GM18526 (cell line): ENCODE results near the gene PYCARD.

Experiments
- POLR2A ChIP-seq: IDR thresholded peaks from 3 replicates; pipeline ENCODE4 v1.6.1; 2011; ENCODE audit not compliant: insufficient read length; ENCODE audit errors: extremely low read depth

The PYCARD gene

DNA sequence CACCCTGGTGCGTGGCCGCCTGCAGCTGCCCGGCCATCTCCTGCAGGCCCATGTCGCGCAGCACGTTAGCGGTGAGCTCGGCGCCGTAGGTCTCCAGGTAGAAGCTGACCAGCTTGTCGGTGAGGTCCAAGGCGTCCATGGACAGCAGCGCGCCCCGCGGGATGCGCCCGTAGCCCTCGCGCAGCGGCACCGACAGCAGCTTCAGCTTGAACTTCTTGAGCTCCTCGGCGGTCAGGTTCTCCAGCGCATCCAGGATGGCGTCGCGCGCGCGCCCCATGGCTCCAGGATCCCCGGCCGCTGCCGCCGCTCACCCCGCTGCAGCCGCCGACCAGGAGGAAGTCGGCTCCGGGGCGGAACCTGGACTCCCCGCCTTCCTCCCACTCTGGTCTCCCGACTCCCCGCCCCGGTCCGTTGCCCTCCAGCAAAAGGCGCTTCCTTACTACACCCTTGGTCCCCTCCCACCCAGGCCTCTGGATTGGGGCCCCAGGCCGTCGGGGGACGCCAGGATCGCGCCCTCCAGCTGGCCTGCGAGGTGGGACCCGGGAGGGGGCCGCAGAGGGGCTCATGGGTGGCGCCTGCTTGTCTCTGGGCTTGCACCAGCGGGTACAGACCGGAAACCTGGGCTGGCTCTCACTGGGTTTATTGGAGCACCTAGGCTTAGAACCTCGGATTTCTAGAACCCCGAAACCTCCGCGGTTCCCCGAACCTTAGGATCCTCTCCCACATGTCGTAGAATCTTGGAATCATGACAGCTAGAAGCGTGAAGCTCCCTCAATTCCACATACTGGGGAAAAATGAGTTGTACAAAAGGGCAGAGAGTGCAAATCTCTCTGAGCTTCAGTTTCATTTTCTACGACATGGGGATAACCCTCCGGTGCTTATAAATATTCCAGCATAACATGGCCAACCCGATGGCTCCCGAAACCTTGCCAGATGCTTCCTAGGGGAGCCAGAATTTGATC lies at the start of gene PYCARD:
TSS of gene PYCARD (minus strand) at position 347 of the 962 bp plus-strand sequence. CDS start at position 277, 70 bp downstream.
- peak; percentile 48 for TF ChIP-seq POLR2A

DNA sequence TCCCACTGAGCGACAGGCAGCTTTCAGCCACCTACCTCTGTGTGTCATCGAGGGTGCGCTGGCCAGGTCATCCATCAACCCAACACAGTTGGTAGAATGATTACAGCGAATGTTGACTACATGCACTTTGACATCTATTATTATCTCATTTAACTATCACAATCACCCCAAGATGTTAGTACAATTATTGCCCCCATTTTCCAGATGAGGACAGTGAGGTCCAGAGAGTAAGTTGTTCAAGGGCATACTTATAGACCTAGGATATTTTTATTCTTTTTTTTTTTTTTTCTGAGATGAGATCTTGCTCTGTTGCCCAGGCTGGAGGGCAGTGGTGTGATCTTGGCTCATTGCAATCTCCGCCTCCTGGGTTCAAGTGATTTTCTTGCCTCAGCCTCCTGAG lies 48.9 kb upstream of the PYCARD start:
- TF ChIP-seq POLR2A: no peak

DNA sequence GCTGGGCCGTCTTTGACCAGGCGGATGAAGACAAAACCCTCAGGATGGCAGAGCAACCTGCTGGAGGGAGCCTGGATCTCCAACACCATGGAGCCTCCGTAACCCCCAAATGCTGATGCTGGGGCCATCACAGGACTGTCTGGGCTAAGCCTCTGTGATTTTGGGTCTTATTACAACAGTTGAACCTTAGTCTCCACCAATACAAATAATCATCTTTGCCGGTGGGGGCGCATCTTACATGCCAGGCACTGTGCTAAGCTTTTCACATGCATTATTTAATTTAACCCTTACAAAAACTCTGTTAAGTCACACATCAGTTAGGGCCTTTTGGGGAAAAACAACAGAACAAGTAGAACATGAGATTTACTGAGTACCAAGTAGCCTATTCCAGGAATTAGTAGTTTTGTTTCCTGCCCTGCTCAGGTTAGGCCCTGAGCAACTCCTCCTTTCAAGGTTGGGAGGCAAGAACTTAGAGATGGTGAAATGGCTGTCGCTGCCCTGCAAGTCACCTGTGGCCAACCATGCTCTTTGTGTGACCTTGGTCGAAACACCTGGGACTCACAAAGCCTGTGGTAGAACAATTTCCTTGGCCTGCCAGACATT lies 48.3 kb upstream of the PYCARD start:
- TF ChIP-seq POLR2A: no peak

DNA sequence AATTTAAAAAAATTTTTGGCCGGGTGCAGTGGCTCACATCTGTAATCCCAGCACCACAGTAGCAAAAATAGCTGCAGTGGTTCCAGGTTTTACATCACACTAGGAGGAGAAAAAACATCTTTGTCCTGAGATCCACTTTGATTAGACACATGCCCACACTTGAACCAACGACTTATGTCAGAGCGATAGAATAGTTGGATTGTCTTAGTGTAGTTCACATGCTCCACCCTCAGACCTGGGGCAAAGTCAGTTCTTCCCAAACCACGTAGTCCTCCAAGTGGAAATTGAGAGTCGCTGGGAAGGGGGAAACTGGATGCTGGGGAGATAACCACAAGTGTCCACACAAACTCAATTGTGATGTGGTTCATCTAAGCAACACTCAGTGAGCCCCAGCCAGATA lies 45.8 kb upstream of the PYCARD start:
- no peak for TF ChIP-seq POLR2A

DNA sequence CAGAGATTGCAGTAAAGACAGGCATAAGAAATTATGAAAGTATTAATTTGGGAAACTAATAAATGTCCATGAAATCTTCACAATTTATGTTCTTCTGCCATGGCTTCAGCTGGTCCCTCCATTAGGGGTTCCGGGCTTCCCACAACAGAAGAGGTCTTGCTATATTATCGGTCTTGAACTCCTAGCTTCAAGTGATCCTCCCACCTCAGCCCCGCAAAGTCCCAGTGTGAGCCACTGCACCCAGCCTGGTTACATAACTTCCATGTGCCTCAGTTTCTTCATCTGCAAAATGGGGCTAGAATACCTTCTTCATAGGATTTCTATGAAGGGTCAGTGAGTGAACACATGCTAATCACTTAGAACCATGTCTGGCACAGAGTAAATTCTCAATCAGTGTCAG lies 43.7 kb upstream of the PYCARD start:
- TF ChIP-seq POLR2A: no peak

DNA sequence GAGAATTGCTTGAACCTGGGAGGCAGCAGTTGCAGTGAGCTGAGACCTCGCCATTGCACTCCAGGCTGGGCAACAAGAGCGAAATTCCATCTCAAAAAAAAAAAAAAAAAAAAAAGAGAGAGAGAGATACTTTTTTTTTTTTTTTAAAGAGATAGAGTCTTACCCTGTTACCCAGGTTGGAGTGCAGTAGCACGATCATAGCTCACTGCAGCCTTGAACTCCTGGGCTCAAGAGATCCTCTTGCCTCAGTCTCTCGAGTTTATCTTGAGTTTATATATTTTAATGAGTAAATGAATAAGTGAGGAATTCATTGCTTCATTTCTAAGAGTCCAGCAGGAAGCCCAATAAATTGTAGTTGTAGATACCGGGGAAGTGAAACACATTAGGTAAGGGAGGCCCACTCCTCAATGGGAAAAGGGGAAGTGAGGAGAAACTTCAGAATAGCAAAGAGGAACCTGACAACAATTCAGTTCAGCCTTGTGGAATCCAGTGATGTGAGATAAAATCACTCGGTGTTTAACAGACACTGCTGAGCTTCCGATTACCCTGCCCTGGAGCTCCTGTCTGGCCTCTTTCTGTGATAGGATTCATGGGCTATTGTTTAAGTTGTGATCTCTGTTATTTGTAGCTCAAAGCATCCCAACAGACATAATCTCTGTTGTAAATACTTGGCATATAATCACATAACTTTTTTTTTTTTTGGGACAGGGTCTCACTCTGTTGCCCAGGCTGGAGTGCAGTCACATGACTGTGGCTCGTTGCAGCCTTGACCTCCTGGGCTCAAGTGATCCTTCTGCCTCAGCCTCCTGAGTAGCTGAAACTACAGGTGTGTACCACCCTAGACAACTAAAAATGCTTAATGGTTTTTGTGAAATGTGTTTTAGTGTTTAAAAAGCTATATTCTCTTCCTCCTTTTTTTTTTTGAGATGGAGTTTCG lies 41.4 kb upstream of the PYCARD start:
- no peak for TF ChIP-seq POLR2A

DNA sequence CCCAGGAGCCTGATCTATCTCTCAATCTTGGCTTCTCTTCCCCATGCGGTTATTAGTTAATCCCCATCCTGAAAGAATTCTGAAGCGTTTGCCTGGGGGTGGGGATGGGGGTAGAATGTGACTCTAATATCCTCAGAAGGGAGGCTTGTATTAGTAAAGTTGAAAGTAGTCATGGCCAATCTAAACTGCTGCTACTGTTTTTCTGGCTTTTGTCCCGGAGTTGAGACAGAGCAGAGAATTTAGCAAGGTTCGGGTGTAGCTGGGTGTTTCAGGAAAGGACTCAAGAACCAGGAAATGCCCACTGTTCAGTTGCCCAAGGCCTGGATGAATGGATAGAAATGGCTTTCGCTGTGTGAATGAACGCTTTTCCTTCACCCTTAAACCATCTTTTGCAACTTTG lies 39.6 kb upstream of the PYCARD start:
- no peak for TF ChIP-seq POLR2A

DNA sequence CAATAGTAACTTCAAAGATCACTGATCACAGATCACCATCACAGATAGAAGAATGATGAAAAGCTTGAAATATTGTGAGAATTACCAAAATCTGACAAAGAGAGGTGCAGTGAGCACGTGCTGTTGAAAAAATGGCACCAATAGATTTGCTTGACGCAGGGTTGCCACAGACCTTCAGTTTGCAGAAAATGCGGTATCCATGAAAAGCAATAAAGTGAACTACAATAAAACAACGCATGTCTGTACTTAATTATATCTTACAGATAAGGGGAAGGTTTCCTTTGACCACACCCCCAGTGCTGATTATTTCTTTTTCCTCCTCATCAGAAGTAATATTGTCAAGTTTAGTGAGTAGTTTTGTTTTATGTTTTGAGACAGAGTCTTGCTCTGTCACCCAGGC lies 35.5 kb upstream of the PYCARD start:
- TF ChIP-seq POLR2A: no peak

DNA sequence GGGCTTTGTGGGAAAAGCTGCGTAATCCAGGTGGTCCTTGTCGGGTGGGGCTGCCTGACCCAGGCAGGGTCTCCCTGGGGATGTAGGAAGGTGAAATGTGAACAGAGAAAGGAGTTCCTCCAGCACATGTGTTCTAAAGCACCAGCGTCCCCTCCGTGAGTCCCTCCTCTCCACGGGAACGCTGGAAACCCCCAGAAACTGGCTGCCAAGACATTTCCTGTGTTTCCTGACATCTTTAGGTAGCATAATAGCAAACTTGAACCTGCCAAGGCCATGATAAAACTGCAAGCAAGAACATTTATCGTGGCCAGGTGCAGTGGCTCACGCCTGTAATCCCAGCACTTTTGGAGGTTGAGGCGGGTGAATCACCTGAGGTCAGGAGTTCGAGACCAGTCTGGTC lies 26.9 kb upstream of the PYCARD start:
- TF ChIP-seq POLR2A: no peak

DNA sequence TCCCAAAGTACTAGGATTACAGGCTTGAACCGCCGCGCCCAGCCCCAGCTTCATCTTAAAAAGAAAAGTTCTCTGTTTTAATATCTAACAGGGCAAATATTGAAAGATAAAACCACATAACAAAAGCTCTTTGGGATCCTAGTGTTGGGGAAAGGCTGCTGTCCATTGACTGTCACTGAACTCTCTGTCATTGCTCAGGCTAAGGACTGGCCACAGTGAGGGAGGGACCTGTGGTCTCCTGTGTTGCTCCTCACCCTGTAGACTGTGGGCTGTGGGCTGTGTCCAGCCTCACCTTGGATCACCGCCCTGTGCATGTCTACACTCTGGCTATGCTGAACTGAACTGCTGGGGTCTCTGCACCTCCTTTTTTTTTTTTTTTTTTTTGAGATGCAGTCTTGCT lies 25.6 kb upstream of the PYCARD start:
- no peak for TF ChIP-seq POLR2A

DNA sequence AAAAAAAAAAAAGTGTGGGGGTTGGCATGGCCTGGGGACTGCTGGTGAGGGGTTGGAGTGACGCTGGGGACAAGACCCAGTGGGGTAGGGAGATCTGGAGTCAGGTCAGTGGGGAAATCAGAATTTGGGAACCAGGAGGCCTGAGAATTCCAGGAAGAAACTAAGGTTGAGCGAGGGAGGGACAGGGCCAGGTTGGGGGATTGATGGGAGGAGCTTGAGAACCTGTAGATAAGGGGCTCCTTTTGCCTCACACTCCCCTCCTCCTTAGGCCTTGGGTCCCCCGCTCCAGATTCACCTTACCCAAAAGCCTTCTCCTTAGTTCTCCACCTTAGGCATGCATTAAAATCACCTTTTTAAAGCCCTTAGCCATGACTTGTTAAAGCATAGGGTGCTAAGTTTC lies 22.6 kb upstream of the PYCARD start:
- TF ChIP-seq POLR2A: no peak

DNA sequence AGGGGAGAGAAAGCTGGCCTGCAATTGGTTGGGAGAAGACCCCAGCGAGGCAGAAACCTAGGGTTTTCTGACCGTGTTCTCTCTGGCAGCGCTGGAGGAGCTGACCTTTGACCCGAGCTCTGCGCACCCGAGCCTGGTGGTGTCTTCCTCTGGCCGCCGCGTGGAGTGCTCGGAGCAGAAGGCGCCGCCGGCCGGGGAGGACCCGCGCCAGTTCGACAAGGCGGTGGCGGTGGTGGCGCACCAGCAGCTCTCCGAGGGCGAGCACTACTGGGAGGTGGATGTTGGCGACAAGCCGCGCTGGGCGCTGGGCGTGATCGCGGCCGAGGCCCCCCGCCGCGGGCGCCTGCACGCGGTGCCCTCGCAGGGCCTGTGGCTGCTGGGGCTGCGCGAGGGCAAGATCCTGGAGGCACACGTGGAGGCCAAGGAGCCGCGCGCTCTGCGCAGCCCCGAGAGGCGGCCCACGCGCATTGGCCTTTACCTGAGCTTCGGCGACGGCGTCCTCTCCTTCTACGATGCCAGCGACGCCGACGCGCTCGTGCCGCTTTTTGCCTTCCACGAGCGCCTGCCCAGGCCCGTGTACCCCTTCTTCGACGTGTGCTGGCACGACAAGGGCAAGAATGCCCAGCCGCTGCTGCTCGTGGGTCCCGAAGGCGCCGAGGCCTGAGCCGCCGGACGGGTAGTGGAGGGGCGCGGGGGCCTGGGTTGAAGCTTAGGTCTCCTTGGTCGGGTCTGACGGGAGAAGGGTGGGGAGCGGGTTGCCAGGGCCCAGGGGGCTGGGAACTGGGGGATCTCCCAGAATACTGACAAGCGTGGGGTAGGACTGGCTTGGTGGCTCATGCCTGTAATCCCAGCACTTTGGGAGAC lies 21.8 kb upstream of the PYCARD start:
- no peak for TF ChIP-seq POLR2A

DNA sequence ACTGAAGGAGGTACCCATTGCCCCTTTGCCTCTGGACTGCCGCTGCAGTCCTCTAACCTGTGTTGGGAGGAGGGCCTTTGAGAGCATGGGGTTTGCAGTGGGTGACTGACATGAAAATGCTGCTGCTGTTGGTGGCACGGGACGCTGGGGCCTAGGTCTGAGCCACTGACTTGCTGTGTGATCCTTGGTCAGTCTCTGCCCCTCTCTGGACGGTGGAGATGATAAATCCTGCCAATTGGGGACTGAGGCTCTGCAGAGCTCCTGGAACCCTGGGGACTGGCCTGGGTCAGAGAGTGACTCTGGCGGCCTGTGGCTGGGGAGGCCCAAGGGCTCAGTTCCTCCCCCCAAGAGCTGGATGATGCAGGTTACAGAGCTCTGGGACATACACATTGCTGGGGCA lies 20.5 kb upstream of the PYCARD start:
- TF ChIP-seq POLR2A: no peak

DNA sequence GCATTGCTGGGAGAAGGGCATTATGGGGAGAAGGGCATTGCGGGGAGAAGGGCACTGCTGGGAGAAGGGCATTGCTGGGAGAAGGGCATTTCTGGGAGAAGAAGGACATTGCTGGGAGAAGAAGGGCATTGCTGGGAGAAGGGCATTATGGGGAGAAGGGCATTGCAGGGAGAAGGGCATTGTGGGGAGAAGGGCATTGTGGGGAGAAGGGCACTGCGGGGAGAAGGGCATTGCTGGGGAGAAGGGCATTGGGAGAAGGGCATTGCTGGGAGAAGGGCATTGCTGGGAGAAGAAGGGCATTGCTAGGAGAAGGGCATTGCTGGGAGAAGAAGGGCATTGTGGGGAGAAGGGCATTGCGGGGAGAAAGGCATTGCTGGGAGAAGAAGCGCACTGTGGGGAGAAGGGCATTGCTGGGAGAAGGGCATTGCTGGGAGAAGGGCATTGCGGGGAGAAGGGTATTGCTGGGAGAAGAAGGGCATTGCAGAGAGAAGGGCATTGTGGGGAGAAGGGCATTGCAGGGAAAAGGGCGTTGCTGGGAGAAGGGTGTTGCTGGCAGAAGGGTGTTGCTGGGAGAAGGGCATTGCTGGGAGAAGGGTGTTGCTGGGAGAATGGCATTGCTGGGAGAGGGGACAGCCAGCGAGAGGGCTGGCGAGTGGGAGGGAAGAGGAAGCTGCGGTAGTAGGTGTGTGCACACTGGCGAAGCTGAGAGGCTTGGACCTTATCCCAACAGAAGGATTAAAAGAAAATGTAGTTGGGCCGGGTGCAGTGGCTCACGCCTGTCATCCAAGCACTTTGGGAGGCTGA lies 19.0 kb upstream of the PYCARD start:
- no peak for TF ChIP-seq POLR2A
